Glomerular endothelial cell (primary cell): ENCODE data around the gene TXNDC15. TPM values are rescaled to one million over a fixed set of nuclear protein-coding genes. Genes with fewer than 3 reads are reported as not detected.
"Not testable (repeated sequence)": the region's sequence is repeated elsewhere in the genome, so short reads cannot be mapped to it uniquely, and the experiment has no call there.

Source experiments
- DNase-seq: peaks from one replicate; pipeline ENCODE4 v3.0.0-alpha.2; 2011; ENCODE audit warnings: low read depth, low spot score; ENCODE audit errors: extremely low read depth
- total RNA-seq: library from RNA; depleted of rRNA; stranded (reverse); fragments of >200 nt; gene quantifications from 2 replicates; pipeline ENCODE4 v1.2.3, GENCODE V29; 2015

Gene TXNDC15
- total RNA-seq, 1 donor from 2014 or later, result 55.4 TPM

DNA sequence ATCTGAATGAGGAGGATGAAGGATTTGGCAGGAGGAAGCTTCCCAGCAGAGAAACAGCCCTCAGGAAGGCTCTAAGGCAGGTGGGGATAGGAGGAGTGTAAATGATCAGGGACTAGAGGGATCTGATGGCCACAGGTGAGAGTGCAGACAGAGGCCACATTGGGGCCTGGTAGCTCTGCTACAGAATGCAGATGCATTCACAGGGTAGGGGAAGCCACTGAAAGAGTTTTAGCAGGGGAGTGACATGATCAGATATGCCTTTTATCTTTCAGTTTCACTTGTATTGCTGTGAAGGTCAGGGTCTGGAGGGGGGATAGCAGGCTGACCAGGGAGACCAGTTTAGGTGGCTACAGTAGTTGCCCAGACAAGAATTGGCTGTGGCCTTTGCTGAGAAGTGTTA is 3.0 kb downstream of the TXNDC15 start:
- no peak for DNase-seq

DNA sequence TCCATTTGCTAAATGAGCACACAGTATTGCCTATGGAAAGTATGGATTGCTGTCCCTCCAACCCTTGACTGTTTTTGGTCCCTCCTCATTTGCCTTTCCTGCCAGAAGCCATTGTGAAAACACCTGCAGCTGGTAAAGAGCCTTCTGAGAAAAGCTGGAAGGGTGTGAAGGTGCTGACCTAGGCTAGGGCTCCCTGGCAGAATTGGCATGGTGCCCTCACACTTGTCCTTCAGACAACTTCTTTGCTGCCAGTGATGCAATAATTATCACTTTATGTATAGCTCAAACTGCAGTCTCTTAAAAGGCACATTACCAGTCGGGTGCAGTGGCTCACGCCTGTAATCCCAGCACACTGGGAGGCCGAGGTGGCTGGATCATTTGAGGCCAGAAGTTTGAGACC is 4.2 kb downstream of the TXNDC15 start:
- no peak for DNase-seq

DNA sequence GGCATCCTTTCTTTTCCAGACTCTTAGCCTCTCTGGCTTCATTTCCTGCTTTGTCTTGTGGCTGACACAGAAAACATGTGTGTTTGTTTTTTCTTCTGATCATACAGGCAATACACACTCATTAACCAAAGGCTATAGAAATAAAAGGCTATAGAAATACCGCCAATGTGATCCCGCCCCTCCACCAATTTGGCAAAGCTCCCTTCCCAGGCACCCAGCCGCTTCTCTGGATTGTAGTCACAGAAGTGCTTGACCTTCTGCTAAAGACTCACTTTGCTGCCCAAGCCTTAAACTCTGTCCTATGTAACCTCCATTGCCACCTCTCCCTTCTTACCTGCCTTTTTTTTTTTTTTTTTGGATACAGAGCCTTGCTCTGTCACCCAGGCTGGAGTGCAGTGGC is 5.3 kb downstream of the TXNDC15 start:
- DNase-seq, result no peak

DNA sequence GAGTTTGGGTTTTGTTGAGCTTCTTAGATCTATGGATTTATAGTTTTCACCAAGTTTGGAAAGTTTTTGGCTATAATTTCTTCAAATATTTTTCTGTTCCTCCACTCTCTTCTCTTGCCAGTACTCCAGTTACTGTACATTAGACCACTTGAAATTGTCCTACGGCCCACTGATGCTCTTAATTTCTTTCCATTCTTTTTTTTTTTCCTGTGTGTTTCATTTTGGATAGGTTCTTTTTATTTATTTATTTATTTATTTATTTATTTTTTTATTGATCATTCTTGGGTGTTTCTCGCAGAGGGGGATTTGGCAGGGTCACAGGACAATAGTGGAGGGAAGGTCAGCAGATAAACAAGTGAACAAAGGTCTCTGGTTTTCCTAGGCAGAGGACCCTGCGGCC is 6.8 kb downstream of the TXNDC15 start:
- not testable (repeated sequence) for DNase-seq

DNA sequence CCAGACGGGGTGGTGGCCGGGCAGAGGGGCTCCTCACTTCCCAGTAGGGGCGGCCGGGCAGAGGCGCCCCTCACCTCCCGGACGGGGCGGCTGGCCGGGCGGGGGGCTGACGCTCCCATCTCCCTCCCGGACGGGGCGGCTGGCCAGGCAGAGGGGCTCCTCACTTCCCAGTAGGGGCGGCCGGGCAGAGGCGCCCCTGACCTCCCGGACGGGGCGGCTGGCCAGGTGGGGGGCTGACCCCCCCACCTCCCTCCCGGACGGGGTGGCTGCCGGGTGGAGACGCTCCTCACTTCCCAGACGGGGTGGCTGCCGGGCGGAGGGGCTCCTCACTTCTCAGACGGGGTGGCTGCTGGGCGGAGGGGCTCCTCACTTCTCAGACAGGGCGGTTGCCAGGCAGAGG is 7.5 kb downstream of the TXNDC15 start:
- not testable (repeated sequence) for DNase-seq

DNA sequence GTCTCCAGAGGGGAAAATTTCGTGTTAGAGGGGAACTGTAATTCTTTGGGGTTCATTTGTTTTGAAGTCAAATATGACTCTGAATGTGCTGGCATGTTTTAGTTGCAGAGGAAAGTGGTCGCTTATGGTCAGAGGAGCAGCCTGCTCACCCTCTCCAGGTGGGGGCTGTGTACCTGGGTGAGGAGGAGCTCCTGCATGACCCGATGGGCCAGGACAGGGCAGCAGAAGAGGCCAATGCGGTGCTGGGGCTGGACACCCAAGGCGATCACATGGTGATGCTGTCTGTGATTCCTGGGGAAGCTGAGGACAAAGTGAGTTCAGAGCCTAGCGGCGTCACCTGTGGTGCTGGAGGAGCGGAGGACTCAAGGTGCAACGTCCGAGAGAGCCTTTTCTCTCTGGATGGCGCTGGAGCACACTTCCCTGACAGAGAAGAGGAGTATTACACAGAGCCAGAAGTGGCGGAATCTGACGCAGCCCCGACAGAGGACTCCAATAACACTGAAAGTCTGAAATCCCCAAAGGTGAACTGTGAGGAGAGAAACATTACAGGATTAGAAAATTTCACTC is 13.5 kb downstream of the TXNDC15 start:
- DNase-seq, result no peak

DNA sequence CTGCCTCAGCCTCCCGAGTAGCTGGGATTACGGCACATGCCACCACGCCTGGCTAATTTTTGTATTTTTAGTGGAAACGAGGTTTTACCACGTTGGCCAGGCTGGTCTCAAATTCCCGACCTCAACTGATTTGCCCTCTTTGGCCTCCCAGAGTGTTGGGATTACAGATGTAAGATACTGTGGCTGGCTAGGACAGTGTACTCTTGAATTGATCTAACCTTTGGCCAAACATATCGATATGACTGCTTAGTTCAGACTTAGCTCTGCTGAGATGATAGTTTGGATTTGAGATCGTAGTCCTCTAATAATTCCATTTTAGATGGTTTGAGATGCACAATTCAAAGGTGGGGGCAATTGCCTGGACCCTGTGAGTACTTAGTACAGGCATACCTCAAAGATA is 15.2 kb downstream of the TXNDC15 start:
- DNase-seq, result no peak

DNA sequence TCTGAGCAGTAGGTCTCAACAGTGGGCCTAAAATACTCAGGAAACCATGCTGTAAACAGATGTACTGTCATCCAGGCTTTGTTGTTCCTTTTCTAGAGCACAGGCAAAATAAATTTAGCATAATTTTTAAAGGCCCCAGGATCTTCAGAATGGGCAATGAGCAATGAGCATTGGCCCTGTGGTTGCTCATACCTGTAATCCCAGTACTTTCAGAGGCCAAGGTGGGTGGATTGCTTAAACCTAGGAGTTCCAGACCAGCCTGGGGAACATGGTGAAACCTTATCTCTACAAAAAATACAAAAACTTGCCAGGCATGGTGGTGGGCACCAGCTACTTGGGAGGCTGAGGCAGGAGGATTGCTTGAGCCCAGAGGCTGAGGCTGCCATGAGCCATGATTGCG is 17.3 kb downstream of the TXNDC15 start:
- no peak for DNase-seq

DNA sequence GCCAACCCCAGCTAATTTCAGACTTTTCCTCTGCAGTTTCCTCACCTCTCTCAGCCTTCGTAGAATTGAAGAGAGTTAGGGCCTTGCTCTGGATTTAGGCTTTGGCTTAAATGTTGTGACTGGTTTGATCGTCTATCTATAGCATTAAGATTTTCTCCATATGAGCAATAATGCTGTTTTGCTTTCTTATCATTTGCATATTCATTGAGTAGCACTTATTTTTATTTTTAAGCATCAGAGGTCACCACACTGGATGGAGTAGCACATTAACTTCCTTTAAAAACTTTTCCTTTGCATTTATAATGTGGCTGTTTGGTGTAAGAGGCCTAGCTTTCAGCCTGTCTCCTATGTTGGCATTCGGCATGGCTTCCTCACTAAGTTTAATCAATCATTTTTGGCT is 18.1 kb downstream of the TXNDC15 start:
- no peak for DNase-seq

DNA sequence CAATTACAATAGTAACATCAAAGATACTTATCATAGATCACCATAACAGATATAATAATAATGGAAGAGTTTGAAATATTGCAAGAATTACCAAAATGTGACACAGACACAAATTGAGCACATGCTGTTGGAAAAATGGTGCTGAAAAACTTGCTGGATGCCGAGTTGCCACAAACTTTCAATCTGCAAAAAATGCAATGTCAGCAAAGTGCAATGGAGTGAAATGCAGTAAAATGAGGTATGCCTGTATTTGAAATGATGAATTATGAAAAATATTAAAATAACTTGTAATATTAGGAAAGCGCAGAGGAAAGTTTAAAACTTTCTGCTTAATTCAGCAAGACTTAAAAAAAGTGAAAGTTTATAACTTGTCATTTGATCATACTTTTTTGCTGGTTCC is 18.8 kb downstream of the TXNDC15 start:
- no peak for DNase-seq

DNA sequence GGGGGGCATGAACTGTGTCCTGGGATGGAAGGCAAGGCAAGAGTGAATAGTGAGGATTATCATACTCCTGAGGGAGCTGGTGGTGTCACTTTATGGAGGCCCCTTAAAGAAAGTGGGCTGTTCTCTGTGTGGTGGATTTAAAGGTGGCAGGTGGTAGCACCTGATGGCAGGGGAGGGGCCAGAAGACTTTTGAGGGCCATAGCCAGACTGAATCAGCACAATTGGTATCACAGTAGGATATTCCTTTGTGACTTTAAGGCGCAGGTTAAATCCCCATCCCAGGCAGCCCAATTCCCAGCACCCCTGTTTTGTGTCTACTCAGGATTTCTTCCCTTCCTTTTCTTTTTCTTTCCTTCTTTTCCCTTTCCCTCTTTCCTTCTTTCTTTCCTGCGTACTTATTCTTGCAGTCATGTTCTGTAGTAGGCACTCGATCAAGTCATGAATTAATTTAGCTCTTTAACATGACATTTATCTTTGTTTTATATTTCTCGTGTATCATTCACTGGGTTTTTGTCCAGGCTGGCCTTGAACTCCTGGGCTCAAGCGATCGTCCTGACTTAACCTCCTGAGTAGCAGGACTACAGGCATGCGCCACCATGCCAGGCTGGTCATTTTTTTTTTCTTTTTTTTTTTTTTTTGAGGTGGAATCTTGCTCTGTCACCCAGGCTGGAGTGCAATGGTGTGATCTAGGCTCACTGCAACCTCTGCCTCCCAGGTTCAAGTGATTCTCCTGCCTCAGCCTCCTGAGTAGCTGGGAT is 19.8 kb downstream of the TXNDC15 start:
- DNase-seq, result no peak

DNA sequence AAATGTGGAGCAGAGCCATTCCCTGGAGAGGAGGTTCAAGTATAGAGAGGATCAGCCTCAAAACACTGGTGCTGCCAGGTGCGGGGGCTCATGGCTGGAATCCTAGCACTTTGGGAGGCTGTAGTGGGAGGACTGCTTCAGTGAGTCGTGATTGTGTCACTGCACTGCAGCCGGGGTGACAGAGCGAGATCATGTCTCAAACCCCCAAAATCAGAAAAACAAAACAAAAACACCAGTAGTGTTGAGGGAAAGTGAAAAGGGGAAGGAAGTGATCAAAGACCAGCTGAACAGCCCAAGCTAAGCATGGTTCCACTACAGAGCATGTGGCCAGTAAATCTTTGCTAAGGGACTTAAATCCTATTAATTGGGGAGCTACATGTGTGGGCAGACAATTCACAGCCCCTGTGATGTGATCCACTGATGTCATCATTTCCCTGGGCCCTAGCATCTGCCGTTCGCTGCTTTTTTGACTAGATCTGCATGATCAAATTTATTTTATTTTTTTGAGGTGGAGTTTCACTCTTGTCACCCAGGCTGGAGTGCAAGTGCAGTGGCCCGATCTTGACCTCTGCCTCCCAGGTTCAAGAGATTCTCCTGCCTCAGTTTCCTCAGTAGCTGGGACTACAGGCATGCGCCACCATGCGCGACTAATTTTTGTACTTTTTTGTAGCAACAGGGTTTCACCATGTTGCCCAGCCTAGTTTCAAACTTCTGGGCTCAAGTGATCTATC is 28.1 kb downstream of the TXNDC15 start:
- DNase-seq, result no peak

DNA sequence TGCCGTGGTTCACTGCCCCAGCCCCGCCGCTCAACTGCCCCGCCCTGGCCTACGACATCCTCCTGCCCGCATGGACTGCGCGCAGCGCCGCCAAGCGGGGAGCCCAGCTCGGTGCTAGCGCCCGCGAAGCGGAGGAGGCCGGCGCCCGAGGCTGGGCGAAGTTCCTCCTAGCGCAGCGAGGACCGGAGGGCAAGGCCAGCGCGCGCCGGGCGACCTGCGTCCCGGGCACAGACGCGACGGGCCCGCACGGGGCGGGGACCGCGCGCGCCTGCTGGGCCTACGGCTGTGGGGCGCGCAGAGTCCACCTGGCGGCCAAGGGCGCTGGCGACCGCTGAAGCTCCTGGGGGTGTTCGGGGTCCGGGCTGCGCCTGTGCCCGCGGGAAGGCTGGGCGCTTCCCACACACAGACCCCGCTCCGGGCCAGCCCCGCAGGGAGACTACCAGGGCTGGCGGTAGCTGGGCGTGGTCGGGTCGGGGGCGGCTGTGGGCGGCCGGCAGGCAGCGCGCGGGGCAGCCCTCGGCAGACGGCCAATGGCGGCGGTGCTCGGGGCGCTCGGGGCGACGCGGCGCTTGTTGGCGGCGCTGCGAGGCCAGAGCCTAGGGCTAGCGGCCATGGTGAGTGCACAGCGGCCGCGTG is 30.6 kb downstream of the TXNDC15 start, which contains the start of gene PCBD2:
PCBD2 (plus strand) TSS at position 522 of the 636 bp plus-strand sequence; CDS start at position 531, 9 bp downstream.
- no peak for DNase-seq

DNA sequence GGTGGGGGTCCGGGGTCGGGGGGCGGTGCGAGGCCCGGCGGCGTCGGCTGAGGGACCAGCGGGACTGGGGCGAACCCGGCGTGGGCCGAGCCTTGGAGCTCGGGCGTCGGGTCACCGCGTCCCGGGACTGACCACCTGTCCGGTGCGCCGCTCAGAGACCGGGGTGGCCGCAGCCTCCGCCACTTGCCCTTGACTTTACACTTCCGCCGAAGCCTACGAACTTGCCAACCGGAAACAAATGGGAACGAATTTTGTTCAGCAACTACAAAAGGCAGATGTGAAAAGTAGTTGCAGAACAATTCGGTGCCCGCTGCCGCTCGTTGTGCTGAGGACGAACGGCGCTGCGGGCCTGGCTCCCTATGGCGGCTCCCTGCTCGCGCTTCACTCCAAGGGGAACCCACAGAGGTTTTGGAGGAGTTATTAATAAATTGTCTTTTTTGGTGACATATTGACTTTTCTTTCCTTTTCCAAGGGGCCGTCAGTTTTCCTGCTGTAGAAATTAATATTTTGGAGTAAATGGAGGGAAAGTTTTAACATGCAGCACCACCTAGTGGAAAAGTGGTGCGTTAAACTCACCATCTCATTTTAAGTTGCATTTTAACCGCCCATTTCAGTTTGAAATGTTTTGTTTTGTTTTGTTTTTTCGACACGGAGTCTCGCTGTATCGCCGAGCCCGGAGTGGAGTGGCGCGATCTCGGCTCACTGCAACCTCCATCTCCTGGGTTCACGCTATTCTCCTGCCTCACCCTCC is 31.2 kb downstream of the TXNDC15 start:
- DNase-seq, result peak; percentile 44

DNA sequence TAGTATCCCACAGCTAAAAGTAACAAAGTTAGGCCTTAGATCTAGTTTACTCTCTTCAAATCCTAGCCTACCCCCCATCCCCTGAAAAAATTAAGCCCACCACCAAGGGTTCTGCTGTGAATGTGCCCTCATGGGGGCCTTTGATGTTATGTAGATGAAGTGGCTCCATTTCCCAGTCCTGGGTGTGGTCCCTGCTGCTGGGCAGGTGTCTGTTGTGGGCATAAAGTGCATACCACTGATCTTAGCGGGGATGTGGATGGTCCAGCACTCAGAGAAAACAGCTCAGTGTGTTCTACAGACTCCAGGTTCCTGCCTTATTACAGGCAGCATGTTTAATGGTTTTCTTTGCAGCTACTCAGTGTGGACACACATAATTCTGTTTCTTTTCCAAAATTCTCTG is 32.6 kb downstream of the TXNDC15 start:
- DNase-seq, result no peak

DNA sequence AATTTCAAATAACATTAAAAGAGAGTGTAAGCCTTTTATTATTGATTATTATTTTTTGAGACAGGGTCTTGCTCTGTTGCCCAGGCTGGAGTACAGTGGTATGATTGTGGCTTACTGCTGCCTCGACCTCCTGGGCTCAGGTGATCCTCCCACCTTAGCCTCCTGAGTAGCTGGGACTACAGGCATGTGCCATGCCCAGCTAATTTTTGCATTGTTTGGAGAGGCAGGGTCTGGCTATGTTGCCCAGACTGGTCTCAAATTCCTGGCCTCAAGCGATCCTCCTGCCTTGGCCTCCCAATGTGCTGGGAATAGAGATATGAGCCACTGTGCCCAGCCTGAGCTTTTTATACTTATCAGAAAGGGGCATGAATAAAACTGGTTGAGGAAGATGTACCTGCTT is 36.6 kb downstream of the TXNDC15 start:
- not testable (repeated sequence) for DNase-seq

DNA sequence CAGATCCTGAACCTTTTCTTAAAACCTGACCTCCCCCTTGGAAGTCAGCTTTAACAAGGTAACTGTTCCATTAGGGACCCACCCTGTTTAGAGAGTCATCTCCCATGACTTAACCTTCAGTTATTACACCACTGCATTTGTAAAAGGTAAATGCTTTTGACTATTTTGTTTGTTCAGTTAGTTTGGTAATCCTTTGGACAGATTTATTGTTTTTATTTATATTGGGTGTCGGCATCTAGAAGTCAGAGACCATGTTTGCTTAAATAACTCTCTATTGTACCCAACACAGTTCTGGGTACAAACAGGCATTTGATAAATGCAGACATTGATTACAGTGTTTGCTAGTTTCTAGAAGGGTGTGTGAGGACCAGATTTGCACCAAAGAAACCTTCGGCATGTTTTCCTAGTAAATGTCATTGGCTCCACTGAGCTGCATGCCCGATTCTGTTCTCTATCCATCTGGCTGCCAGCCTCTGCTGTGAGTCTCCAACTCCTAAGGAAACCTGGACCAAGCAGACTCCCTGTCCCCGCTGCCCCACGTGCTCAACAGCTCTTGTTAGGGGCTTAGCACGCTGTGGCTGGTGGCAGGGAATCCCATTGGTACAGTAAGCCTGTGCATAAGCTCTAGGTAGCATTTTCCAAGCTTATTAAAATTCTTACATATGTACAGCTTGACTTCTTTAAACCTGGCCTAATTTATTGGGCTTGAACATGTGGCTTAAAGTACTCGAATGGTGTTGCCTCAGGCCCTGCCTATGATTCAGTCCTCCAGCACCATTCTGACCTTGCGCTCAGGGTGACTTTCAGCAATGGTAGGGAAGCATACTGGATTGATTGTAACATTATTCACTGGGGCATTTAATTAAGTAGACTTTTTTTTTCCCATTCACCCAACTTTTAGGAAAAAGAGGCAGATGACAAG is 37.4 kb downstream of the TXNDC15 start:
- DNase-seq, result no peak

DNA sequence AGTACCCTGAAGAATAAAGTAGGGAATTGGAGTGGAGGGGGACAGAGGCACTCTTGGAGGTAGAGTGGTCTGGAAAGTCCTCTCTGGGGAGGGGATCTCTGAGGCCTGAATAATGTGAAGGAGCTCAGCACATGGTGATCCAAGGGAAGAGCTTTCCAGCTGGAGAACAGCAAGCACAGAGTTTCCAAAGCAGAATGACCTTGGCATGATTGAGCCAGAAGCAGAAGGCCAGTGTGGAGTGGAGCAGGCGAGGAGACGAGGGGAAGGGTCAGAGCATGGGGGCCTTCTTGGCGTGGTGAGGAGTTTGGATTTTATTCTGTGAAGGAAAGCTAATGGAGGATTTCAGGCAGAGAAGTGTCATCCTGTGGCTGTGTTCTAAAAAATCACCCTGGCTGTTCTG is 39.1 kb downstream of the TXNDC15 start:
- no peak for DNase-seq

DNA sequence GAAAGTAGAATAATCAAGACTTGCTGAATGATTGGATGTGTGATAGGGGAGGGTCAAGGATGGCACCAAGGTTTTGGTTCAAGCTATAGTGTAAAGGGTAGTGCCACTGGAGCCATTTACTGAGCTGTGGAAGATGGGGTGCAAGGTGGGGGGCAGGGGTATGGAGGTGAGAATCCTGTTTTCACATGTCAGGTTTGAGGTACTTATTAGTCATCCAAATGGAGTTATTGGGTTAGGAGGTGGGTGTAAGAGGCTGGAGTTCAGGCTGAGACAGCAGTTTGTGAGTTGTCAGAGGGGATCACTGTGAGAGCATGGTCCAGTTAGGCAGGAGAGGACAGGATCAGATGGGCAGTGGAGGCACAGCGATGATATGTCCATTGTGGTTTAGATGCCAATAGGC is 39.6 kb downstream of the TXNDC15 start:
- no peak for DNase-seq
